Gastrocnemius medialis (tissue), 4 donors: Measurements from ENCODE around the gene NUP214. TPM values are rescaled to one million over a fixed set of nuclear protein-coding genes. Genes with fewer than 3 reads are reported as not detected.

Experiments used
- ATAC-seq, 2 donors: fragments of 150-250 bp; one replicate each; pipeline ENCODE4 v1.9.1; 2016
- DNase-seq, 2 donors: peaks; one replicate each; pipeline ENCODE4 v3.0.0-alpha.2; 2019
- H3K27ac ChIP-seq, 4 donors: fragments of 200-600 bp; sonication (generic); 1 replicate in 1 of 4; 2 replicates in 3 of 4; pipeline ENCODE4 v1.5.1; 2016 to 2018; ENCODE audit warnings: mild to moderate bottlenecking in 2 of 4, moderate library complexity in 1 of 4
- H3K27me3 ChIP-seq, 3 donors: fragments of 200-600 bp; sonication (generic) in 2 of 3; 1 replicate in 1 of 3; 2 replicates in 2 of 3; pipeline versions ENCODE4 v1.5.1 to v1.6.0; 2016 to 2019; ENCODE audit warnings: mild to moderate bottlenecking in 1 of 3, moderate library complexity in 1 of 3
- H3K36me3 ChIP-seq, 2 donors: fragments of 200-600 bp; sonication (generic) in 1 of 2; one replicate each; pipeline ENCODE4 v1.5.1; 2017 to 2018
- H3K4me1 ChIP-seq, 2 donors: fragments of 200-600 bp; sonication (generic) in 1 of 2; one replicate each; pipeline ENCODE4 v1.5.1; 2016 to 2017; ENCODE audit warnings: mild to moderate bottlenecking in 2 of 2
- H3K4me3 ChIP-seq, 4 donors: fragments of 200-600 bp; sonication (generic) in 3 of 4; 1 replicate in 1 of 4; 2 replicates in 3 of 4; pipeline ENCODE4 v1.5.1; 2016 to 2019; ENCODE audit warnings: mild to moderate bottlenecking in 2 of 4
- H3K9me3 ChIP-seq, 3 donors: fragments of 200-600 bp; sonication (generic) in 2 of 3; 1 replicate in 1 of 3; 2 replicates in 2 of 3; pipeline ENCODE4 v1.5.1; 2016 to 2019
- POLR2A ChIP-seq, 2 donors: fragments of 450-650 bp; IDR thresholded peaks; one replicate each; pipeline ENCODE4 v1.6.1; 2017; ENCODE audit warnings: antibody characterized with exemption in 2 of 2, mild to moderate bottlenecking in 2 of 2, moderate library complexity in 2 of 2
- in situ Hi-C, 4 donors: fragments of 200-750 bp; cut with MboI; loops; one replicate each; pipeline versions ENCODE4 v1.15.0 to v1.8.0; 2017; ENCODE audit warnings: low sequenced_read_pairs in 4 of 4
- intact Hi-C: fragments of 100-400 bp; cut with DNase I; formaldehyde crosslinking; loops from one replicate; pipeline ENCODE4 v1.15.1; 2023; ENCODE audit warnings: low total_unique reads
- total RNA-seq, 4 donors: library from RNA; depleted of rRNA; stranded (reverse); fragments of >200 nt; gene quantifications; one replicate each; pipeline versions ENCODE4 v1.1.0 to v1.2.3, GENCODE V29; 2016
- TF ChIP-seq, protein P1 (sequence below), 5 experiments: fragments of 450-650 bp in 3 of 5; fragments of 200-600 bp in 2 of 5; sonication (generic) in 2 of 5; IDR thresholded peaks in 4 of 5; conservative IDR thresholded peaks in 1 of 5; 1 replicate in 4 of 5; 2 replicates in 1 of 5; pipeline ENCODE4 v1.5.1; 2016 to 2019; ENCODE audit warnings: antibody characterized with exemption in 5 of 5, mild to moderate bottlenecking in 3 of 5, moderate library complexity in 3 of 5

Gene NUP214
- total RNA-seq, 4 donors from 2014 or later: 24.2 to 47.5 (median 29.9) TPM

DNA sequence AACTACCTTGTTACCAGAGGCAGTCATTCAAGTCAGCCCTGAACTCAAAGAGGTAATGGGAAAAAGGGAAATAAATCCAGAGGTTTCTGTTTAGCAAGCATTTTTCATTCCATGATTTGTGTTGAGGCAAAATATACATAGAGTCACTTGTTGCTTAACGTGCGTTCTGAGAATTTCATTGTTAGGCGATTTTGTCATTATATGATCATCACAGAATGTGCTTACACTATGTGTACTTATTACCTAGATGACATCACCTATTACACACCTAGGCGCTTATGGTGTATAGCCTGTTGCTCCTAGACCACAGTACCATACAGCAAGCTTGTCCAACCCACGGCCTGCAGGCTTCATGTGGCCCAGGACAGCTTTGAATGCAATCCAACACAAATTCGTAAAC is 36.2 kb downstream of the NUP214 start:
- in situ Hi-C loops (no loop called here), intact Hi-C loops (no loop called here)
- DNase-seq (no peak), ATAC-seq (no peak)
- Histone ChIP-seq H3K9me3 (no peaks in the 10 kb centered on the region), H3K4me3 (no peak overlapping the region), H3K27ac (no peak overlapping the region), H3K4me1 (no peaks in the 10 kb centered on the region), H3K27me3 (no peaks in the 10 kb centered on the region), H3K36me3 (peaks cover 3 to 84% of the 10 kb centered on the region in 2 donors)
- TF ChIP-seq, protein P1, sequence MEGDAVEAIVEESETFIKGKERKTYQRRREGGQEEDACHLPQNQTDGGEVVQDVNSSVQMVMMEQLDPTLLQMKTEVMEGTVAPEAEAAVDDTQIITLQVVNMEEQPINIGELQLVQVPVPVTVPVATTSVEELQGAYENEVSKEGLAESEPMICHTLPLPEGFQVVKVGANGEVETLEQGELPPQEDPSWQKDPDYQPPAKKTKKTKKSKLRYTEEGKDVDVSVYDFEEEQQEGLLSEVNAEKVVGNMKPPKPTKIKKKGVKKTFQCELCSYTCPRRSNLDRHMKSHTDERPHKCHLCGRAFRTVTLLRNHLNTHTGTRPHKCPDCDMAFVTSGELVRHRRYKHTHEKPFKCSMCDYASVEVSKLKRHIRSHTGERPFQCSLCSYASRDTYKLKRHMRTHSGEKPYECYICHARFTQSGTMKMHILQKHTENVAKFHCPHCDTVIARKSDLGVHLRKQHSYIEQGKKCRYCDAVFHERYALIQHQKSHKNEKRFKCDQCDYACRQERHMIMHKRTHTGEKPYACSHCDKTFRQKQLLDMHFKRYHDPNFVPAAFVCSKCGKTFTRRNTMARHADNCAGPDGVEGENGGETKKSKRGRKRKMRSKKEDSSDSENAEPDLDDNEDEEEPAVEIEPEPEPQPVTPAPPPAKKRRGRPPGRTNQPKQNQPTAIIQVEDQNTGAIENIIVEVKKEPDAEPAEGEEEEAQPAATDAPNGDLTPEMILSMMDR (IDR thresholded peaks at IDR 0.05 in 4 of 5, conservative IDR thresholded peaks at IDR 0.05 in 1 of 5): no peak
- TF ChIP-seq POLR2A (IDR thresholded peaks at IDR 0.05): no peak

DNA sequence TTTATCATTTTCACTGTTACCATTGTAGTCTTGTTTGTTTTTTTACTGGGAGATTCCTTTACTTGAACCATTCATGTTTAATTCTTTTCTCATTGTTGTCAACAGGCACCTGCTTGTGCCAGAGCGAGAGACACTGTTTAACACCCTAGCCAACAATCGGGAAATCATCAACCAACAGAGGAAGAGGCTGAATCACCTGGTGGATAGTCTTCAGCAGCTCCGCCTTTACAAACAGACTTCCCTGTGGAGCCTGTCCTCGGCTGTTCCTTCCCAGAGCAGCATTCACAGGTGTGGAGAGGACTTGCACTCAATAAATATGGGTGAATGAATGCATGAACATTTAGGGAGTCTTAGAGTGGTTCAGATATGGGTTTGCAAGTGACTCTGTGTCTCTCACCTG is 37.5 kb downstream of the NUP214 start:
- H3K4me3 ChIP-seq: no peak overlapping the region
- H3K27ac ChIP-seq: no peak overlapping the region
- intact Hi-C loops: no loop called here
- in situ Hi-C loops: no loop called here
- no peaks in the 10 kb centered on the region for H3K9me3 ChIP-seq
- peaks cover 0 to 10% of the 10 kb centered on the region in 2 donors for H3K4me1 ChIP-seq
- TF ChIP-seq, protein P1 (IDR thresholded peaks at IDR 0.05 in 4 of 5, conservative IDR thresholded peaks at IDR 0.05 in 1 of 5): no peak
- TF ChIP-seq POLR2A (IDR thresholded peaks at IDR 0.05): no peak
- ATAC-seq (no peak), DNase-seq (no peak)
- H3K36me3 ChIP-seq: peaks cover 3 to 74% of the 10 kb centered on the region in 2 donors
- no peaks in the 10 kb centered on the region for H3K27me3 ChIP-seq

DNA sequence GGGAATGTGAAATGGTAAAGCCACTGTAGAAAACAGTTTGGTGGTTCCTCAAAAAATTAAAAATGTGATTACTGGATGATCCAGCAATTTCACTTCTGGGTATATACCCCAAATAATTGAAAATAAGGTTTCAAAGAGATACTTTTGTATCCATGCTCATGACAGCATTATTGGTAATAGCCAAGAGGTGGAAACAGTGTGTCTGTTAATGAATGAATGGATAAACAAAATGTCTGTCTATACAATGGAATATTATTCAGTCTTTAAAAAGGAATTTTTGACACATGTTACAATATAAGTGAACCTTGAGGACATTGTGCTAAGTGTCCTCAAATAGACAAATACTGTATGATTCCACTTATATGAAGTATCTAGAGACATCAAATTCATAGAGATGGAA is 40.1 kb downstream of the NUP214 start:
- Histone ChIP-seq H3K4me1 (peaks cover 0 to 10% of the 10 kb centered on the region in 2 donors), H3K36me3 (peaks cover 3 to 57% of the 10 kb centered on the region in 2 donors), H3K27ac (no peak overlapping the region), H3K9me3 (no peaks in the 10 kb centered on the region), H3K4me3 (no peak overlapping the region), H3K27me3 (no peaks in the 10 kb centered on the region)
- no peak for DNase-seq
- no peak for ATAC-seq
- intact Hi-C loops (no loop called here), in situ Hi-C loops (no loop called here)
- TF ChIP-seq, protein P1 (IDR thresholded peaks at IDR 0.05 in 4 of 5, conservative IDR thresholded peaks at IDR 0.05 in 1 of 5): no peak
- TF ChIP-seq POLR2A (IDR thresholded peaks at IDR 0.05): no peak

DNA sequence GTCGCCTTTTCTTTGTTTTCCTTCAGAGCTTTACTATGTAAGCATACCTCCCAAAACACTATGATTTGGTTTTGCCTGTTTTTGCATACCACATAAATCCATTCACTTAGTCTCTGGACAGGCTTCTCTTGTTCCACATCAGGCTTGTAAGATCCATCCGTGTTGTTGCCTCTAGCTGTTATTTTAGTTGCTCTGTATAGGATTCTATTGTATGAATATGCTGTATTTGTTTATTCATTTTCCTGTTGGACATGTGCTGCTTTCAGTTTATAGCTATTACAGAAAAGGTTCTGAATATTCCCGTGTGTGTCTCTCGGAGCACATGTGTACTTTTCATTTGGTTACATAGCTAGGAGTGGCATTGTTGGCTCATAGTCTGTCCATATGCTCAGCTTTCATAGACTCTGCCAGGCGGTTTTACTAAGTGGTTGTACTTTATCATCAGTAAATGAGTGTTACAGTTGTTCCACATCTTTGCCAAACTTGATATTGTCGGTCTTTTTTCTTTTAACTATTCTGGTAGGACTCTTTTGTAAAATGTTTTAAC is 41.8 kb downstream of the NUP214 start:
- no peak for TF ChIP-seq POLR2A (IDR thresholded peaks at IDR 0.05)
- TF ChIP-seq, protein P1 (IDR thresholded peaks at IDR 0.05 in 4 of 5, conservative IDR thresholded peaks at IDR 0.05 in 1 of 5): no peak
- peaks cover 3 to 42% of the 10 kb centered on the region in 2 donors for H3K36me3 ChIP-seq
- intact Hi-C loops: no loop called here
- H3K27me3 ChIP-seq: no peaks in the 10 kb centered on the region
- H3K27ac ChIP-seq: peak overlapping the region in 2 of 4 donors; percentile 41 to 76
- peaks cover 0 to 10% of the 10 kb centered on the region in 2 donors for H3K4me1 ChIP-seq
- peak; percentile 89 to 92 for ATAC-seq
- in situ Hi-C loops: no loop called here
- H3K9me3 ChIP-seq: no peaks in the 10 kb centered on the region
- no peak overlapping the region for H3K4me3 ChIP-seq
- no peak for DNase-seq

DNA sequence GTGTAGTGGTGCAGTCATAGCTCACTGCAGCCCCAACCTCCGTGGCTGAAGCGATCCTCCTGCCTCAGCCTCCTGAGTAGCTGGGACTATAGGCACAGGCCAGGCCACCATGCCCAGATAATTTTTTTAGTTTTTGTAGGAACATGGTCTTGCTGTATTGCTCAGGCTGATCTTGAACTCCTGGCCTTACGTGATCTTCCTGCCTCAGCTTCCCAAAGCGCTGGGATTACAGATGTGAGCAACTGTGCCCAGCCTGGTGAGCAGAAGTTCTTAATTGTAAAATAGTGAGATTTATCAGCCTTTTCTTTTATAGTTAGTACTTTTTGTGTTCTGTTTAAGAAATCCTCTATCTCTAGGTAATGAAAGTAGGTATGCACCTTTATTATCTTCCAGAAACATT is 42.5 kb downstream of the NUP214 start:
- DNase-seq: no peak
- Histone ChIP-seq H3K27me3 (no peaks in the 10 kb centered on the region), H3K4me3 (no peak overlapping the region), H3K9me3 (no peaks in the 10 kb centered on the region), H3K27ac (peak overlapping the region in 1 of 4 donors; percentile 76), H3K36me3 (peaks cover 3 to 35% of the 10 kb centered on the region in 2 donors), H3K4me1 (peaks cover 0 to 10% of the 10 kb centered on the region in 2 donors)
- ATAC-seq: no peak
- intact Hi-C loops (no loop called here), in situ Hi-C loops (no loop called here)
- TF ChIP-seq, protein P1 (IDR thresholded peaks at IDR 0.05 in 4 of 5, conservative IDR thresholded peaks at IDR 0.05 in 1 of 5): no peak
- TF ChIP-seq POLR2A (IDR thresholded peaks at IDR 0.05): no peak
